SIG-M5 (cell line): ENCODE results near the gene FADS3.

Experiments used
- DNase-seq: peaks from one replicate; lab custom pipeline; 2025; lab: John Stamatoyannopoulos, UW

The FADS3 gene

DNA sequence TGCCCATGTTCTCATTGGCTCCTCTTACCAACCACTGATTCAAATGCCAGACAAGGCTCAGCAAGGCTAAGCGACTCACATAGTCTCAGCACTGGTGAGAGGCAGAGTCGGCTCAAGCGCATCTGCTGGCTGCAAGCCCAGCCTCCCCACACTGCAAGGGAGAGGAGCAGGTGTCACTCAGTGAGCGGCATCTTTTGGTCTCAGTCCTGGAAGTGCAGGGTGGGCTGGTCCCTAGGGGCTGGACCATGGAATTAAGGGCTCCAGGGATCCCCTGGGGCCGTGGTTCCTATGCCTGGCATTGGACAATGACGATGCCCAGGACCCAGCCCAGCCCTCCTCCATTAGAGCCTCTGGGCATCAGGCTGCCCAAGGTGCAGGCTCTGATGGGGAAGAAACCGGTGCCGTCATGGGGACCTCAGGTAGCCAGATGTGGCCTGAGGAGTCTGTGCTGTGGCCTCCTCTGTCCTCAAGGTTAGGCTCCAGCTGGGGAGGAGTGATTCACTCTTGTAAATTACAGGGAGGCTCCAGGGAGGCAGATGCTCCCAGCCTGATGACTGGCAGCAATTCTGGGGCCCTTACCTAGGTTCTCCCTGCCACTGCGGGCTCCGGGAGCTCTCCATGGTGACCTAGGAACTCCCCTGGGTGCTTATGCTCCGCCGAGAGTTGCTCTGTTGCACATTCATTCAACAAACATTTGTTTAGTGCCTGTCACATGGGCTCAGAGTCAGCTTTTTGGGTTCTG is 35.2 kb downstream of the FADS3 start:
- DNase-seq, result no peak

DNA sequence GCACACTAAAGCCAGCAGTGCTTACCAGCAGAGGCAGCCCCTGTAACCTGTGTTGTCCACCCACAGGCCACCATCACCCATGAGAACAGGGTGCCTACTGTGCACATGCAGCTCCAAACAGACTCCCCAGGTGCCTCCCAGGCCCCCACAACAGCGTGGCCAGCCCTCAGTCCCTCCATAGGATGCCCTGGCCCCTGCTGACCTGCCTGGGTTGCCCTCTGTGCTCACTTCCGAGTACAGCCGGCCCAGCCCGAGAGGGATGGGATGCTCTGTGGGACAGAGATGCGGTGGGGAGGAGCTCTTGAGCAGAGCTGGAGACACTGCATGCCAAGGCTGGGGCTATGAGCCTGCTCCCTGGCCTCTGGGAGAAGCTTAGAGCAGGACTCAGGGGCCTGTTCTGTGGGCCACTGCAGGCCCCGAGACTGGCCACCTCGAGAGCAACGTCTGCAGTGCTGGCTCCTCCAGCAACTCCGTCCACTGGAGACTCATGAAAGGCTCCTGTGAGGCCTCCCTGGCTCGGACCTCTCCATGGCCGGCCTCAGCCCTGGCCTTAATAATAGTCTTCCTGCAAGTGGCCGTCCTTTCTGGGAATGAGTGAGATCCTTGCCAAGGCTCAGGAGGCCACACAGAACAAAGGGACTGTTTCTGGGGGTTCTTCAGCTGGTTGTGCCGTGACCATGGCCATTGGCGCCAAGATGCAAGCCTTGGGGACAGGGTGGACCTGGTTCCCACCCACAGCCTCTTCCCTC is 36.2 kb downstream of the FADS3 start:
- DNase-seq, result no peak

GRCh38 chr11:61854206-61854895 is 37.0 kb downstream of the FADS3 start:
- no peak for DNase-seq

- no peak for DNase-seq
Observed at GRCh38 chr11:61853698-61854169, 37.6 kb downstream of the FADS3 start.

- no peak for DNase-seq
Observed at GRCh38 chr11:61851900-61852295, 39.4 kb downstream of the FADS3 start.

DNA sequence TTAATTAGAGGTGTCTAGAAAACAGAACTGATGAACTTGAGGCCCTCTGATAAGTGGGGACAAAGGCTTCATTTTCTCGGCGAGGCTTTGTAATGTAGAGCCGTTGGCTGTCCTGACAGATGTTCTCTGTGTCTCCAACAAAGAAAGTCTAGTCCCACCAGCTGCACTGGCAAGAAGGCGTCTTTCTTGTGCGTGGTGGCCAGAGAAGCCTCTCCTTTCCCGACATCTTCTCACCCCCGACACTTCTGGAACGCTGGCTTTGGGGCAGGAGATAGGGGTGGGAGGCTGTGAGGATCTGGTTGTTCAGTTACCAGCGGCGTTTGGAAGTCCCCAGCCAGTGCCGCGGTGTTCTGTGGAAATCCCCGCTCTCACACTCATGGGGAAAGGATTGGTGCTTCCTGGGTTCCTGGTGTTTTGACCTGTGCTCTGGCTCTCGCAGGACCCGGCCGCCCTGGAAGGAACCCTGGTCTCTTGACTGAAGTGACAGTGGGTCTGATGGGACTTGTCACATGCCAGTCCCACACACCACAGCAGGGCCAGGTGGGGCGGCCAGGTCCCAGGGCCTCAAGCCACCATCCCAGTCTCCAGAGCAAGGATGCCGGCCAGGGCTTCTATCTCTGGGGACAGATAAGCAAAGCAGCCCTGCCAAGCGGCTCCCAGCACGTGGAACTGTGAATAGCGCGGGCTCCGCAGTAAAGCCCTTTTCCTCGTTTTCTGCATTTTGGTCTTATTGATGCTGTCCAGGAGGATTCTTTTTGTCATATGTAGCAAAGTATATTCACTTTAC is 40.0 kb downstream of the FADS3 start:
- no peak for DNase-seq

DNA sequence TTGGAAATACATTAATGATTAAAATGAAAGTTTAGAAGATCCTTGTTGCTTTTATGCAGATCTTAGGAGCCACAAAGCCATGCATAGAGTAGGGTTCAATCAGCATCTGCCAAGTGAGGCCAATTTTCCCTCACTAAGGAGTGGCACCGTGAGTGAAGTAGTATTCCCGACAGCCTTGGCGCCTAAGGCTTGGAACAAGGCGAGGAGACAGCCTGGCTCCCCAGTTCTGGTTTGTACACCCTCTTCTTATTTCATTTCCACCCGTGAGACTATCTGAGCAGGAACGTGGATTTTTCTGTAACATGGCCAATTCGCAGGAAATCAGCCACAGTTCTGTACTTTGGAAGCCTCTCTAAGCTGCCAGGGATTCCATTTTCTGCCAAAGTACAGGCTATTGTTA is 40.7 kb downstream of the FADS3 start:
- DNase-seq, result no peak

- no peak for DNase-seq
Observed at GRCh38 chr11:61848631-61849030, 42.7 kb downstream of the FADS3 start.

GRCh38 chr11:61847914-61848581 is 43.3 kb downstream of the FADS3 start:
- DNase-seq, result no peak

GRCh38 chr11:61846362-61847020 is 44.9 kb downstream of the FADS3 start:
- DNase-seq, result no peak

GRCh38 chr11:61844909-61845565 is 46.3 kb downstream of the FADS3 start:
- DNase-seq, result no peak

DNA sequence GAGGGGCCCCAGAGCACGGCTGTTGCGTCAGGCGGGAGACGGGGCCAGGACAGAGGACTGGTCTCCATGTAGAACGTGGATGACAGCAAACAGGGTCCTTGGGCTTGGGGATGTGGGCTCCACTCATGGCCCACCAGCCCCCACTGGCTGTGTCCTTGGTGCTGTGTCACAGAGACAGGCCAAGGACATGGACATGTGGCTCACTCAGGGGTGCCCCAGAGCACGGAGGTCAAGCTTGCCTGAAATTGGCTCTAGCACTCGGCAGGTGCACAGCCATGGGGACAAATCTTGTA is 48.9 kb downstream of the FADS3 start:
- DNase-seq, result no peak

GRCh38 chr11:61841636-61842527 is 49.5 kb downstream of the FADS3 start:
- DNase-seq, result no peak

- DNase-seq, result no peak
Observed at GRCh38 chr11:61840371-61840770, 51.0 kb downstream of the FADS3 start.

DNA sequence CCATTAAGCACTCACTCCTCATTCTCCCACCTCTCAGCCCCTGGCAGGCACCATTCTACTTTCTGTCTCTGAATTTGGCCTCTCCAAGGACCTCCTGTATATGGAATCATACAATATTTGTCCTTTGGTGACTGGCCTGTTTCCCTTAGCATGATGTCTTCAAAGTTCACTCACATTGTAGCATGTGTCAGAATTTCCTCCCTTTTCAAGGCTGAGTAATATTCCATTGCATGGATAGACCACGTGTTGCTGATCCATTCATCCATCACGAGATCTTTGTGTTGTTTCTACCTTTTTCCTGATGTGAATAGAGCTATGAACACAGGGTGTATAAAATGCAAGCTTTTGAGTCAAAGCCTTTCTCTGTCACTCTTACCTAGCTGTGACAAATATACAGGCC is 51.6 kb downstream of the FADS3 start:
- DNase-seq, result no peak

DNA sequence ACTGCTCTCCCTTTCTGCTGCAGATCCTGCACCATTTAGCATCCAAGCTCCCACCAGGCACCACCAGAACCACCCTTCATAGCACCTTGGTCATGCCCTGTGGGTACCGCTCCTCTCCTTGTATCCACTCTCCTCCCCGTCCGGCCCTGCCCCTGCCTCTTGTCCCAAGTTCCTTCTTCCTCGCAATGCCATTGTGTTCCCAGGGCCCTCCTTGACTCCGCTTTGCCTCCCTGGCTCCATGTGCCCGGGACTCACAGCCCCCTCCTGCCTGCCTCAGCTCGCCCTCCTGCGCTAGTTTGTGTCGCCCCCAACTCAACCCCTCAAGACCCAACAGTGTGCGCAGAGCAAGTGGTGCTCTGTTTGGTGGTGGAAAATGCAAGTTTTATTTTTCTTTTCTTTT is 52.4 kb downstream of the FADS3 start:
- no peak for DNase-seq

DNA sequence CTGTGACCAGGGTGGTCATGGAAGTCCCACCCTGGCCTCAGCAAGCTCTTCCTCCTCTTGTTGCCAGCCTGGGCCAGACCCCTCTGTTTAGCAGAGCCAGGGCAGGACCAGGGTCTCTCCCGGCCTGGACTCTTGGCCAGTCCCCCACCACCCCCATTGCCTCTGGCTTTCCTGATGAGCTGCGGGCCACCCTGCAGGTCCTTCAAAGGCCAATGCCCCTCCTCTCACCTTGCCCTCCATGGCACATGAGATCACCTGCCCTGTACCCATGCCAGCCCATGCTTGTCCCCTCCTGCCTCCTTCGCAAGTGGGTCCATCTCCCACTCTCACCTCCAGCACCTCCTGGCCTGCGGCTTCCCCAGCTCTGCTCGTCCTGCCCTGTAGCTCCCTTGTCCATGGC is 52.8 kb downstream of the FADS3 start:
- DNase-seq, result no peak

- DNase-seq, result no peak
Observed at GRCh38 chr11:61837411-61838005, 53.8 kb downstream of the FADS3 start.

DNA sequence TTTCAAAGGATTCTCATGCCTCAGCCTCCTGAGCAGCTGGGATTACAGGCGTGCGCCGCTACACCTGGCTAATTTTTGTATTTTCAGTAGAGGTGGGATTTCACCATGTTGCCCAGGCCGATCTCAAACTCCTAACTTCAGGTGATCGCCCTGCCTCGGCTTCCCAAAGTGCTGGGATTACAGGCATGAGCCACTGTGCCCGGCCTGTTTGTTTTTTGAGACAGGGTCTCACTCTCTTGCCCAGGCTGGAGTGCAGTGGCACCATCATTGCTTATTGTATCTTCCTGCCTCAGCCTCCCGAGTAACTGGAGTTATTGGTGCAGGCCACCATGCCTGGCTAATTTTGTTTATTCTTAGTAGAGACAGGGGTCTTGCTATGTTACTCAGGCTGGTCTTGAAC is 55.2 kb downstream of the FADS3 start:
- no peak for DNase-seq
